ENCODE results near the gene TMIGD1. TPM values are rescaled to one million over a fixed set of nuclear protein-coding genes. Genes with fewer than 3 reads are reported as not detected.
"Not testable (repeated sequence)": the region's sequence is repeated elsewhere in the genome, so short reads cannot be mapped to it uniquely, and the experiment has no call there.

TMIGD1 gene
- total RNA-seq, 4 donors from 2014 or later = not detected

DNA sequence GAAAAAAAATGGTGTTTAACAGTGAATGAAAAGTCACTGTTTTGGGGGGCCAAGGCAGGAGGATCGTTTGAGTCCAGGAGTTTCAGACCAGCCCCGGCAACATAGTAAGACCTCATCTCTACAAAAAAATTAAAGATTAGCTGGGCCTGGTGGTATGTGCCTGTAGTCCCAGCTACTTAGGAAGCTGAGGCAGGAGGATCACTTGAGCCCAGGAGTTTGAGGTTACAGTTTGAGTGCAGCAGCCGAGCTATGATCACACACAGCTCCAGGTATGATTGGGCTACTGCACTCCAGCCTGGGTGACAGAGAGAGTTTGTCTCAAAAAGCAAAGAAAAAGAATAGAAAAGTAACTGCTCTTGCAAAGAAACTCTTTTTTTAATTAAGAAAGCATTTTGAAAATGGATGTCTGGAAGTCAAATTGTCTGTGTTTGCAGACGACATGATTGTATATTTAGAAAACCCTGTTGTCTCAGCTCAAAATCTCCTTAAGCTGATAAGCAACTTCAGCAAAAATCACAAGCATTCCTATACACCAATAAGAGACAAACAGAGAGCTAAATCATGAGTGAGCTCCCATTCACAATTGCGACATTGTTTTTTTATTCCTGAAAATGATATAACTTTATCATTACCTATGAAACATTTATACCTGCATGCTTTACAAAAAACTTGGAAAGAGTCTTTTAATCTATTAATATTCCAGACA, 24.4 kb upstream of the TMIGD1 start:
- H3K9me3 ChIP-seq = no peaks in the 10 kb centered on the region
- H3K4me1 ChIP-seq = no peaks in the 10 kb centered on the region
- no peaks in the 10 kb centered on the region for H3K27me3 ChIP-seq
- DNase-seq = no peak
- no peak for TF ChIP-seq POLR2A (IDR thresholded peaks at IDR 0.05)
- TF ChIP-seq, protein P1, sequence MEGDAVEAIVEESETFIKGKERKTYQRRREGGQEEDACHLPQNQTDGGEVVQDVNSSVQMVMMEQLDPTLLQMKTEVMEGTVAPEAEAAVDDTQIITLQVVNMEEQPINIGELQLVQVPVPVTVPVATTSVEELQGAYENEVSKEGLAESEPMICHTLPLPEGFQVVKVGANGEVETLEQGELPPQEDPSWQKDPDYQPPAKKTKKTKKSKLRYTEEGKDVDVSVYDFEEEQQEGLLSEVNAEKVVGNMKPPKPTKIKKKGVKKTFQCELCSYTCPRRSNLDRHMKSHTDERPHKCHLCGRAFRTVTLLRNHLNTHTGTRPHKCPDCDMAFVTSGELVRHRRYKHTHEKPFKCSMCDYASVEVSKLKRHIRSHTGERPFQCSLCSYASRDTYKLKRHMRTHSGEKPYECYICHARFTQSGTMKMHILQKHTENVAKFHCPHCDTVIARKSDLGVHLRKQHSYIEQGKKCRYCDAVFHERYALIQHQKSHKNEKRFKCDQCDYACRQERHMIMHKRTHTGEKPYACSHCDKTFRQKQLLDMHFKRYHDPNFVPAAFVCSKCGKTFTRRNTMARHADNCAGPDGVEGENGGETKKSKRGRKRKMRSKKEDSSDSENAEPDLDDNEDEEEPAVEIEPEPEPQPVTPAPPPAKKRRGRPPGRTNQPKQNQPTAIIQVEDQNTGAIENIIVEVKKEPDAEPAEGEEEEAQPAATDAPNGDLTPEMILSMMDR (IDR thresholded peaks at IDR 0.05) = no peak
- H3K36me3 ChIP-seq = no peaks in the 10 kb centered on the region
- intact Hi-C loops (cut with DNase I; ENCODE audit: low total_unique reads) = no loop called here
- no peak overlapping the region for H3K27ac ChIP-seq
- H3K4me3 ChIP-seq = no peak overlapping the region

DNA sequence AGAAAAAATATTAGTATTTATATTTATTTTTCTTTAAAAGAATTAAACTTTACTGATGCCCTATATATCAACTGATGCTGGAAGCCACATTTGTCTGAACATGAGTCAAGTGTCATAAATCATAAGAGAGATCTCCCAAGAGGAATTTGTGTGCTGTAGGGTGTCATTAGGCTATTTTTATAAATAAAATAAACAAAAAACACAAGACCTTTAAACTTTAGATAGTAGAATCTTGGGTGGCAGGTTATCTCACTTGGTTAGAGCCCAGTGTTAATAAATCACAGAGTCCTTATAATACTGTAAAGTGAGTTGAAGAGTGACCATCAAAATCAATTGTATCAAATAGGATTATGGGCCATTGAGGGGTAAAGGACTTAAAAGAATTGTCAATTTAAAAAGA, 23.6 kb upstream of the TMIGD1 start:
- Histone ChIP-seq H3K9me3 (no peaks in the 10 kb centered on the region), H3K36me3 (no peaks in the 10 kb centered on the region), H3K27me3 (no peaks in the 10 kb centered on the region), H3K27ac (no peak overlapping the region), H3K4me3 (no peak overlapping the region), H3K4me1 (no peaks in the 10 kb centered on the region)
- intact Hi-C loops (cut with DNase I; ENCODE audit: low total_unique reads) = no loop called here
- DNase-seq = no peak
- TF ChIP-seq POLR2A (IDR thresholded peaks at IDR 0.05) = no peak
- TF ChIP-seq, protein P1 (IDR thresholded peaks at IDR 0.05) = no peak

DNA sequence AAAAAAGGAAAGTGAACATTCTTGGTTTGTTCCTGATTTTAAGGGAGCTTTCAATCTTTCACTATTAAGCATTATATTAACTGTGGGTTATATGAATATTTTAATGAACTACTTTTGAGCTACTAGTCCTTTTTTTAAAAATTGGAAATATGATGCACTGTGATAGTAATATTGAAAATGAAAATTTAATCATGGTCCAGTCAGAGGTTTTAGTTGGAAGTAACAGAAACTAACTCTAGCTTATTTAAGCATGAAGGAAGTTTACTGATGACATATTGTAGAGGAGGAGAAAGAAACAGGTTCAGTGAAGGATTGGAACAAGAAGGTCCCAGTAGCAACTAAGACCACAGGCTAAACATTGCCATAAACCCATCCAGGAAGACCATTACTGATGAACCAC, 20.8 kb upstream of the TMIGD1 start:
- Histone ChIP-seq H3K27ac (no peak overlapping the region), H3K27me3 (no peaks in the 10 kb centered on the region), H3K9me3 (no peaks in the 10 kb centered on the region), H3K4me3 (no peak overlapping the region), H3K4me1 (no peaks in the 10 kb centered on the region), H3K36me3 (no peaks in the 10 kb centered on the region)
- intact Hi-C loops (cut with DNase I; ENCODE audit: low total_unique reads) = no loop called here
- TF ChIP-seq, protein P1 (IDR thresholded peaks at IDR 0.05) = no peak
- no peak for TF ChIP-seq POLR2A (IDR thresholded peaks at IDR 0.05)
- DNase-seq = no peak

DNA sequence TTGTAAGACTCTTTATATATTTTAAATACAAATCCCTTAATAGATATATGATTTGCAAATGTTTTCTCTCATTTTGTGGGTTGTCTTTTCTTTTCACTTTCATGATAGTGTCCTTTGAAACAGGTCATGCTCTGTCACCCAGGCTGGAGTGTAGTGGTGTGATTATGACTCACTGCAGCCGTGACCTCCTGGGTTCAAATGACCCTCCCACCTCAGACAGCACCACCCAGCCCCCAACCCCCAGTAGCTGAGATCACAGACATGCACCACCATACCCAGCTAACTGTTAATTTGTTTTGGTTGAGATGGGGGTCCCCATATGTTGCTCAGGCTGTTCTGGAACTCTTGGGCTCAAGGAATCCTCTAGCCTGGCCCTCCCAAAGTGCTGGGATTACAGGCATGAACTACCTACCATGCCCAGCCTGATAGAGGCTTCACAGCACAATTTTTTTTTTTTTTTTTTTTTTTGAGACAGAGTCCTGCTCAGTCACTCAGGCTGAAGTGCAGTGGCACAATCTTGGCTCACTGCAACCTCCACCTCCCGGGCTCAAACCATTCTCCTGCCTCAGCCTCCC, 18.5 kb upstream of the TMIGD1 start:
- intact Hi-C loops (cut with DNase I; ENCODE audit: low total_unique reads) = no loop called here

DNA sequence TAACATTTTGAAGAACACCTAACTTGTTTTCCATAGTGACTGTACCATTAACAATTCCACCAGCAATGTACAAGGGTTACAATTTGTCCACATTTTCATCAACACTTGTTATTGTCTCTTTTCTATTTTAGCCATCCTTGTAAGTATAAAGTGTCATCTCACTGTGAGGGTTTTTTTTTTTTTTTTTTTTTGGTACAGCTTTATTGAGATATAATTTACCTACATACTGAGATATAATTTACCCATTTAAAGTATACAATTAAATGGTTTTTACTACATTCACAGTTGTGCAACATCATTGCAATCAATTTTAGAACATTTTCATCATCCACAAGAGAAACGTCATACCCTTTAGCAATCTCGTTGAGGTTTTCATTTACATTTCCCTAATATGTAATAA, 17.9 kb upstream of the TMIGD1 start:
- no peaks in the 10 kb centered on the region for H3K27me3 ChIP-seq
- DNase-seq = no peak
- H3K4me1 ChIP-seq = no peaks in the 10 kb centered on the region
- intact Hi-C loops (cut with DNase I; ENCODE audit: low total_unique reads) = no loop called here
- H3K27ac ChIP-seq = no peak overlapping the region
- TF ChIP-seq POLR2A (IDR thresholded peaks at IDR 0.05) = no peak
- TF ChIP-seq, protein P1 (IDR thresholded peaks at IDR 0.05) = no peak
- H3K36me3 ChIP-seq = no peaks in the 10 kb centered on the region
- H3K4me3 ChIP-seq = no peak overlapping the region
- no peaks in the 10 kb centered on the region for H3K9me3 ChIP-seq

More for the DNA sequence above, 18.5 kb upstream of the TMIGD1 start:
- no peak for DNase-seq
- TF ChIP-seq POLR2A (IDR thresholded peaks at IDR 0.05) = no peak
- TF ChIP-seq, protein P1 (IDR thresholded peaks at IDR 0.05) = no peak
- Histone ChIP-seq H3K4me3 (no peak overlapping the region), H3K27ac (no peak overlapping the region), H3K36me3 (no peaks in the 10 kb centered on the region), H3K9me3 (no peaks in the 10 kb centered on the region), H3K4me1 (no peaks in the 10 kb centered on the region), H3K27me3 (no peaks in the 10 kb centered on the region)

DNA sequence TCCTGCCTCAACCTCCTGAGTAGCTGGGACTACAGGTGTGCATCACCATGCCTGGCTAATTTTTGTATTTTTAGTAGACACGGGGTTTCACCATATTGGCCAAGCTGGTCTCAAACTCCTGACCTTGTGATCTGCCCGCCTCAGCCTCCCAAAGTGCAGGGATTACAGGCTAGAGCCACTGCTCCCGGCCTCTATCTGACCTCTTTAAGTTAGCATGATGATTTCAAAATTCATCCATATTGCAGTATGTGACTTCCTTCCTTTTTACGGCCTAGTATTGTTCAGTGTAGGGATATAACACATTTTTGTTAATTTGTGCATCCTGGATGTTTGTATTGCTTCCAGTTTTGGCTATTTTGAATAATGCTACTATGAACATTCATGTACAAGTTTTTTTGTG, 17.4 kb upstream of the TMIGD1 start:
- not testable (repeated sequence) for H3K27ac ChIP-seq

More for the DNA sequence above, 17.4 kb upstream of the TMIGD1 start:
- H3K27me3 ChIP-seq; H3K36me3 ChIP-seq; intact Hi-C loops (cut with DNase I; ENCODE audit: low total_unique reads); H3K4me3 ChIP-seq; H3K4me1 ChIP-seq; H3K9me3 ChIP-seq; DNase-seq: not testable (repeated sequence)
